ENCODE measurements around the gene TMUB1. TPM values are rescaled to one million over a fixed set of nuclear protein-coding genes. Genes with fewer than 3 reads are reported as not detected.

TMUB1 gene
- total and polyA plus RNA-seq, 9 of the 15 experiments (the other 6 are each of a cell fraction or from before 2014, with no cell fraction given), result 0.14 to 241 (median 74.1) TPM

DNA sequence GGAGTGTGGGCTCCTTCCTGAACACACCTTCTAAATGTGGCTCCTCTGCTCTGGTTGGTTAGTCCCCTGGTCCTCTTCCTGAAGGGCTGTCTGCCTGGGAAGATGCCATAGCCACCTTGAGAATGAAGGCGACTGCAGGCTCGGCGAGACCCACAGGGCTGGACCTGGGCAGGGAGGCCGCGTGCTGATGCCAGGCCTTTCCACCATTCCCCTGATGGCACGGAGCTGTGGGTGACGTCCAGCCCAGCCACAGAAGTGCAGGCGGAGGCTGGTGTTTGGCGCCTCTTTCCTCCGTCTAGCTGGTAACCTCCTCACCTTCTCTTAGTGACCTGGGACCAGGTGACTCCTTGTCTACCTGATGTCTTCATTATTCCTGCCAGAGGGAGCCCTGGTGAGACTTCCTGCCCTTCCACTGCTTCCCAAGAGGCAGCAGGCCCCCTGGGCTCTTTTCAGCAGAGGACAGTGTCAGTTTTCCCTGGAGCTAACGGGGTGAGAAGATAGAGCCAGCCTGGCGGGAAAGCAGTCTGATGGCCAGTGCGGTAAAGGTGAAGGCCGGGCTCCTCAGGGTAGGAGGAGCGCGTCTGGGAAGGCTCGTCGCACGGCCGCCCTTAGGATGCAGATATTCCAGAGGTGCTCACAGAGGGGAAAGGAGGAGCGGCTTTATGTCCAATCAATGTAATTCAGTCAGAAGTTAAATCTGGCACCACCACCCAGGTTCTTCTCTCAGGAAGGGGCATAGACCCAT, 49.3 kb upstream of the TMUB1 start:
- H3K27me3 ChIP-seq (ENCODE audit: control insufficient read depth in 2 of 2, insufficient read depth in 2 of 2, low read length in 2 of 2), result no peaks in the 10 kb centered on the region; a peak in 1 of 5 replicates
- no peak overlapping the region for H3K27ac ChIP-seq (ENCODE audit: extremely low read depth, low read depth, low read length)
- CTCF ChIA-PET (ENCODE audit: low intra/inter-chr PET ratio), result interaction anchor here (0.6 kb wide), 1 partner anchor 11 kb away, joined by 3 read pairs; no protein-coding TSS in a partner anchor
- no peaks in the 10 kb centered on the region for H3K79me2 ChIP-seq (ENCODE audit: control insufficient read depth, insufficient read depth, low read length)
- no peaks in the 10 kb centered on the region for H3K9me3 ChIP-seq (replicated peaks; ENCODE audit: control insufficient read depth, insufficient read depth, low read depth, low read length)
- BruUV-seq (replicated peaks), result no TSS peak
- POLR2A ChIA-PET, result interaction anchor here (0.6 to 1.4 kb wide), 2 partner anchors 9 to 15 kb away, joined by 3 read pairs; no protein-coding TSS in a partner anchor
- 92% methylated on average over 21 of the region's 21 CpGs for WGBS (ENCODE audit: insufficient coverage, low coverage, missing lambda C conversion rate)
- H3K36me3 ChIP-seq (ENCODE audit: control insufficient read depth, insufficient read depth, low read length), result peaks cover 98% of the 10 kb centered on the region; the same call in 2 of the 3 replicates
- H2AFZ ChIP-seq (ENCODE audit: low read depth, low read length), result no peak overlapping the region
- no peak for FAIRE-seq
- TF ChIP-seq SIN3B (IDR thresholded peaks at IDR 0.05; ENCODE audit: low read depth) (no peak), SOX6 (IDR thresholded peaks at IDR 0.05) (no peak)
- intact Hi-C loops (cut with micrococcal nuclease) (no loop called here), in situ Hi-C loops (cut with MboI) (no loop called here)
- no peak for DNase-seq (ENCODE audit: extremely low read depth in 1 of 4, low spot score in 3 of 4)
- H3K4me3 ChIP-seq, result no peak overlapping the region
- peaks cover 0 to 21% of the 10 kb centered on the region in 2 experiments; a peak in 1 of 5 replicates for H3K4me1 ChIP-seq (replicated peaks in 1 of 2; ENCODE audit: control insufficient read depth in 2 of 2, insufficient read depth in 2 of 2, low read length in 2 of 2)
- peaks cover 4% of the 10 kb centered on the region for H4K20me1 ChIP-seq (replicated peaks; ENCODE audit: control insufficient read depth, insufficient read depth, low read length)
- ATAC-seq, result no peak
- no peaks in the 10 kb centered on the region for H3K9me1 ChIP-seq (ENCODE audit: control insufficient read depth, insufficient read depth, low read length)
- no peak overlapping the region for H3K4me2 ChIP-seq (ENCODE audit: insufficient read depth, low read length)
- H3K9ac ChIP-seq (ENCODE audit: insufficient read depth in 1 of 2, low read depth in 2 of 2, low read length in 2 of 2), result no peak overlapping the region

DNA sequence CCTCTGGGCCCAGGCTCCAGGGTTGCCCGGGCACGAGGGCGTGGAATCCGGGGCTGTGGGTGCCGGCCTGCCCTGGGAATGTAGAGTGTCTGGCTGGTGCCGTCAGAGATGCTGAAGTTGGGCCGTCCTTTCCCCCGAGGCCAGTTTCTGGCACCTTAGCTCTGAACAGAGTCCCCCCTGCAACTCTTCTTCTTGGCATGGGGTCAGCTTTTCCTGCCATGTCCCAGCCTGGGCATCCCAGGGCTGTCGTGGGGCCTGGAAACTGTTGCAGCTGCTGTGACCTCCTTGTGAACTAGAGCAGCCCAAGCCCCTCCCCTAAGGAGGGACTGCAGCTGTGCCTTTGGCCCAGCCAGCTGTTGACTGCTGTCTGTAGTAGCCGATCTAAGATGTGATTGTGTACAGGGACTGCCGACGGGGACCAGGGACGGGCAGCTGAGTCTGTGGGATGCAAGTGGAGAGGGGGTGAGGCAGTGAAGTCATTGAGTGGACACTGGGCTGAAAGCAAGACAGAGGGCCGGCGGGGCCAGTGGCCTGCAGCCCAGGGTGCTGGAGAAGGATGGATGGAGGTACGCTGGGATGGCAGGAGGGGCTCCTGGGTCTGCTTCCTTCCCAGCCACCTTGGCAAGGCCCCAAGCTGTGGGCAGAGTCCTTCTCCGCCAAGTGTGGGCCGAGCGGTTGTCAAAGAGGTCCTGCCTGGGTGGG, 48.5 kb upstream of the TMUB1 start:
- H3K4me3 ChIP-seq, result no peak overlapping the region
- intact Hi-C loops (cut with micrococcal nuclease), result no loop called here
- H3K9ac ChIP-seq (ENCODE audit: insufficient read depth in 1 of 2, low read depth in 2 of 2, low read length in 2 of 2), result peak overlapping the region in 1 of 2 experiments; percentile 15; a peak in 1 of 4 replicates
- TF ChIP-seq NFE2 (IDR thresholded peaks at IDR 0.05; ENCODE audit: low read depth) (no peak), ZNF124 (CRISPR knock-in tag; IDR thresholded peaks at IDR 0.05) (no peak), POLR2G (IDR thresholded peaks at IDR 0.05; ENCODE audit: low read depth, low read length) (peak; percentile 54), ZNF561 (CRISPR knock-in tag; conservative IDR thresholded peaks at IDR 0.05) (no peak), SUPT5H (IDR thresholded peaks at IDR 0.05) (no peak), ZNF583 (CRISPR knock-in tag; IDR thresholded peaks at IDR 0.05) (no peak), PML (IDR thresholded peaks at IDR 0.05; ENCODE audit: low read length) (no peak), RBM22 (IDR thresholded peaks at IDR 0.05; ENCODE audit: low read depth, low read length, poor library complexity, severe bottlenecking) (peak; percentile 41), TCF3 (CRISPR knock-in tag; IDR thresholded peaks at IDR 0.05) (no peak), ZNF24 (IDR thresholded peaks at IDR 0.05) (no peak)
- TF ChIP-seq, protein P1, sequence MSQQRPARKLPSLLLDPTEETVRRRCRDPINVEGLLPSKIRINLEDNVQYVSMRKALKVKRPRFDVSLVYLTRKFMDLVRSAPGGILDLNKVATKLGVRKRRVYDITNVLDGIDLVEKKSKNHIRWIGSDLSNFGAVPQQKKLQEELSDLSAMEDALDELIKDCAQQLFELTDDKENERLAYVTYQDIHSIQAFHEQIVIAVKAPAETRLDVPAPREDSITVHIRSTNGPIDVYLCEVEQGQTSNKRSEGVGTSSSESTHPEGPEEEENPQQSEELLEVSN (IDR thresholded peaks at IDR 0.05; ENCODE audit: borderline replicate concordance in 1 of 2, extremely low read depth in 1 of 2, insufficient read depth in 1 of 2, insufficient read length in 1 of 2, low read depth in 1 of 2, low read length in 1 of 2, poor library complexity in 1 of 2, severe bottlenecking in 1 of 2), result no peak

More for the DNA sequence above, 48.5 kb upstream of the TMUB1 start:
- in situ Hi-C loops (cut with MboI), result no loop called here
- H3K79me2 ChIP-seq (ENCODE audit: control insufficient read depth, insufficient read depth, low read length), result no peaks in the 10 kb centered on the region
- no peak for DNase-seq (ENCODE audit: extremely low read depth in 1 of 4, low spot score in 3 of 4)
- H4K20me1 ChIP-seq (replicated peaks; ENCODE audit: control insufficient read depth, insufficient read depth, low read length), result peaks cover 4% of the 10 kb centered on the region
- 93% methylated on average over 19 of the region's 19 CpGs for WGBS (ENCODE audit: insufficient coverage, low coverage, missing lambda C conversion rate)
- no peak for FAIRE-seq
- no peak for ATAC-seq
- CTCF ChIA-PET (ENCODE audit: low intra/inter-chr PET ratio), result no interaction called here
- H3K27me3 ChIP-seq (ENCODE audit: control insufficient read depth in 2 of 2, insufficient read depth in 2 of 2, low read length in 2 of 2), result no peaks in the 10 kb centered on the region; a peak in 1 of 5 replicates
- H3K27ac ChIP-seq (ENCODE audit: extremely low read depth, low read depth, low read length), result no peak overlapping the region
- H3K9me1 ChIP-seq (ENCODE audit: control insufficient read depth, insufficient read depth, low read length), result peaks cover 2% of the 10 kb centered on the region
- no peak overlapping the region for H2AFZ ChIP-seq (ENCODE audit: low read depth, low read length)
- no TSS peak for BruUV-seq (replicated peaks)
- peaks cover 0 to 14% of the 10 kb centered on the region in 2 experiments; a peak in 1 of 5 replicates for H3K4me1 ChIP-seq (replicated peaks in 1 of 2; ENCODE audit: control insufficient read depth in 2 of 2, insufficient read depth in 2 of 2, low read length in 2 of 2)
- peaks cover 99% of the 10 kb centered on the region for H3K36me3 ChIP-seq (ENCODE audit: control insufficient read depth, insufficient read depth, low read length)
- POLR2A ChIA-PET, result interaction anchor here (0.6 to 1.4 kb wide), 2 partner anchors 8 to 16 kb away, joined by 3 read pairs; no protein-coding TSS in a partner anchor
- no peak overlapping the region for H3K4me2 ChIP-seq (ENCODE audit: insufficient read depth, low read length)
- no peaks in the 10 kb centered on the region for H3K9me3 ChIP-seq (replicated peaks; ENCODE audit: control insufficient read depth, insufficient read depth, low read depth, low read length)

All from K562 (cell line).